ENCODE results near the gene S100A3.
"Not testable (repeated sequence)": the region's sequence is repeated elsewhere in the genome, so short reads cannot be mapped to it uniquely, and the experiment has no call there.

DNA sequence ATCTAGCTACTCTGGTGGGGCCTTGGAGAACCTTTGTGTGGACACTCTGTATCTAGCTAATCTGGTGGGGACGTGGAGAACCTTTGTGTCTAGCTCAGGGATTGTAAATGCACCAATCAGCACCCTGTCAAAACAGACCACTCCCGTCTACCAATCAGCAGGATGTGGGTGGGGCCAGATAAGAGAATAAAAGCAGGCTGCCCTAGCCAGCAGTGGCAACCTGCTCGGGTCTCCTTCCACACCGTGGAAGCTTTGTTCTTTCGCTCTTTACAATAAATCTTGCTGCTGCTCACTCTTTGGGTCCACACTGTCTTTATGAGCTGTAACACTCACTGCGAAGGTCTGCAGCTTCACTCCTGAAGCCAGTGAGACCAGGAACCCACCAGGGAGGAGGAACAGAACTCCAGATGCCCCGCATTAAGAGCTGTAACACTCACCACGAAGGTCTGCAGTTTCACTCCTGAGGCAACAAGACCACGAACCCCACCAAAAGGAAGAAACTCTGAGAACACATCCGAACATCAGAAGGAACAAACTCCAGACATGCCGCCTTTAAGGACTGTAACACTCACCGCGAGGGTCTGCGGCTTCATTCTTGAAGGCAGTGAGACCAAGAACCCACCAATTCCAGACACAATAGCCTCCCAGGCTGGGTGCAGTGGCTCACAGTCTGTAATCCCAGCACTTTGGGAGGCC, 26.6 kb downstream of the S100A3 start:
- TF ChIP-seq, protein P1, sequence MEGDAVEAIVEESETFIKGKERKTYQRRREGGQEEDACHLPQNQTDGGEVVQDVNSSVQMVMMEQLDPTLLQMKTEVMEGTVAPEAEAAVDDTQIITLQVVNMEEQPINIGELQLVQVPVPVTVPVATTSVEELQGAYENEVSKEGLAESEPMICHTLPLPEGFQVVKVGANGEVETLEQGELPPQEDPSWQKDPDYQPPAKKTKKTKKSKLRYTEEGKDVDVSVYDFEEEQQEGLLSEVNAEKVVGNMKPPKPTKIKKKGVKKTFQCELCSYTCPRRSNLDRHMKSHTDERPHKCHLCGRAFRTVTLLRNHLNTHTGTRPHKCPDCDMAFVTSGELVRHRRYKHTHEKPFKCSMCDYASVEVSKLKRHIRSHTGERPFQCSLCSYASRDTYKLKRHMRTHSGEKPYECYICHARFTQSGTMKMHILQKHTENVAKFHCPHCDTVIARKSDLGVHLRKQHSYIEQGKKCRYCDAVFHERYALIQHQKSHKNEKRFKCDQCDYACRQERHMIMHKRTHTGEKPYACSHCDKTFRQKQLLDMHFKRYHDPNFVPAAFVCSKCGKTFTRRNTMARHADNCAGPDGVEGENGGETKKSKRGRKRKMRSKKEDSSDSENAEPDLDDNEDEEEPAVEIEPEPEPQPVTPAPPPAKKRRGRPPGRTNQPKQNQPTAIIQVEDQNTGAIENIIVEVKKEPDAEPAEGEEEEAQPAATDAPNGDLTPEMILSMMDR (IDR thresholded peaks at IDR 0.05): not testable (repeated sequence)
- TF ChIP-seq POLR2A (IDR thresholded peaks at IDR 0.05): not testable (repeated sequence)
